CD8-positive, alpha-beta memory T cell (primary cell): ENCODE results near the gene ACD. TPM values are rescaled to one million over a fixed set of nuclear protein-coding genes. Genes with fewer than 3 reads are reported as not detected.

Experiments
- CTCF ChIA-PET: fragments of 350-600 bp; sonication (Branson Sonifier 250); formaldehyde crosslinking; loops from one replicate; lab custom pipeline; 2021; ENCODE audit warnings: antibody characterized with exemption; lab: Charles Lee
- POLR2A ChIA-PET: fragments of 350-600 bp; sonication (Branson Sonifier 250); formaldehyde crosslinking; loops from one replicate; lab custom pipeline; 2021; ENCODE audit warnings: antibody characterized with exemption; lab: Charles Lee
- DNase-seq, 5 donors: peaks; one replicate each; pipeline versions ENCODE4 v3.0.0 to v3.0.0-alpha.2; 2020 to 2022; ENCODE audit warnings: mixed read lengths in 1 of 5
- H3K27ac ChIP-seq: one replicate; pipeline ENCODE4 v1.7.0; 2013; ENCODE audit warnings: low read depth, mild to moderate bottlenecking, low read length, moderate library complexity
- H3K27me3 ChIP-seq: 2 replicates; pipeline ENCODE4 v1.7.0; 2013; ENCODE audit warnings: low read length, mild to moderate bottlenecking; ENCODE audit not compliant: insufficient read depth, poor library complexity, severe bottlenecking
- H3K36me3 ChIP-seq: 2 replicates; pipeline ENCODE4 v1.7.0; 2013; ENCODE audit warnings: mild to moderate bottlenecking, low read length, moderate library complexity; ENCODE audit not compliant: insufficient read depth
- H3K4me1 ChIP-seq: 2 replicates; pipeline ENCODE4 v1.7.0; 2013; ENCODE audit warnings: mild to moderate bottlenecking, low read length, moderate library complexity; ENCODE audit not compliant: insufficient read depth
- H3K4me3 ChIP-seq: 2 replicates; pipeline ENCODE4 v1.7.0; 2013; ENCODE audit warnings: mild to moderate bottlenecking, low read length
- H3K9me3 ChIP-seq: 2 replicates; pipeline ENCODE4 v1.7.0; 2013; ENCODE audit warnings: mild to moderate bottlenecking, low read length
- H3K27ac Mint-ChIP-seq, 8 donors: one replicate each; pipeline ENCODE4 v1.8.0; 2020 to 2021; ENCODE audit warnings: mixed read lengths in 8 of 8, mild to moderate bottlenecking in 6 of 8, inconsistent platforms in 3 of 8, moderate library complexity in 3 of 8
- H3K27me3 Mint-ChIP-seq, 2 donors: one replicate each; pipeline ENCODE4 v1.8.0; 2020 to 2021; ENCODE audit warnings: mixed read lengths in 2 of 2, mild to moderate bottlenecking in 1 of 2, moderate library complexity in 1 of 2
- H3K36me3 Mint-ChIP-seq, 3 donors: one replicate each; pipeline ENCODE4 v1.8.0; 2020 to 2021; ENCODE audit warnings: mixed read lengths in 3 of 3, inconsistent platforms in 1 of 3, mild to moderate bottlenecking in 1 of 3
- H3K4me1 Mint-ChIP-seq, 3 donors: one replicate each; pipeline ENCODE4 v1.8.0; 2020 to 2021; ENCODE audit warnings: mixed read lengths in 3 of 3, inconsistent platforms in 1 of 3, mild to moderate bottlenecking in 1 of 3
- H3K4me3 Mint-ChIP-seq, 7 donors: one replicate each; pipeline ENCODE4 v1.8.0; 2020 to 2021; ENCODE audit warnings: mixed read lengths in 7 of 7, mild to moderate bottlenecking in 6 of 7, moderate library complexity in 4 of 7, inconsistent platforms in 2 of 7
- H3K9me3 Mint-ChIP-seq, 5 donors: one replicate each; pipeline ENCODE4 v1.8.0; 2020 to 2022; ENCODE audit warnings: mixed read lengths in 5 of 5, mild to moderate bottlenecking in 3 of 5, moderate library complexity in 2 of 5, inconsistent platforms in 1 of 5
- polyA plus RNA-seq: library from polyadenylated mRNA; unstranded; fragments of 300-500 nt; fragmentation: Illumina TruSeq; gene quantifications from one replicate; pipeline ENCODE4 v1.2.3, GENCODE V29; 2021
- total RNA-seq, 2 experiments: library from RNA; stranded (reverse); gene quantifications; one replicate each; pipeline ENCODE4 v1.2.3, GENCODE V29; 2021

The ACD gene
- total and polyA plus RNA-seq, 3 experiments from 2014 or later, result 55.6 to 81.7 (median 79.1) TPM

GRCh38 chr16:67658849-67659674 lies 998 bp downstream of the ACD start:
- Histone ChIP-seq H3K4me3 (peak overlapping the region; percentile 93), H3K36me3 (no peaks in the 10 kb centered on the region), H3K9me3 (no peaks in the 10 kb centered on the region), H3K27me3 (no peaks in the 10 kb centered on the region), H3K4me1 (peaks cover 24% of the 10 kb centered on the region), H3K27ac (peak overlapping the region; percentile 98)
- CTCF ChIA-PET, result interaction anchor here (0.7 to 4.4 kb wide), 7 partner anchors 8 to 165 kb away, joined by 3 to 34 read pairs (median 5); partner anchors contain the start of gene CARMIL2
- peaks cover 0 to 51% (median 0%) of the 10 kb centered on the region in 3 donors for H3K36me3 Mint-ChIP-seq
- peak overlapping the region; percentile 93 to 99 (median 94) for H3K4me3 Mint-ChIP-seq
- peak overlapping the region; percentile 88 to 99 (median 96) for H3K27ac Mint-ChIP-seq
- POLR2A ChIA-PET, result interaction anchor here (0.5 to 0.9 kb wide), 4 partner anchors 112 to 150 kb away, joined by 3 read pairs; no protein-coding TSS in a partner anchor
- peaks cover 14 to 33% (median 14%) of the 10 kb centered on the region in 3 donors for H3K4me1 Mint-ChIP-seq
- no peaks in the 10 kb centered on the region for H3K9me3 Mint-ChIP-seq
- peaks cover 0 to 3% of the 10 kb centered on the region in 2 donors for H3K27me3 Mint-ChIP-seq
- no peak for DNase-seq

- CTCF ChIA-PET, result interaction anchor here (1.0 to 4.4 kb wide), 6 partner anchors 10 to 137 kb away, joined by 3 to 34 read pairs (median 12); partner anchors contain the start of genes CARMIL2 and CTCF
- no peaks in the 10 kb centered on the region for H3K9me3 Mint-ChIP-seq
- POLR2A ChIA-PET, result interaction anchor here (0.6 to 1.5 kb wide), 4 partner anchors 12 to 149 kb away, joined by 3 to 8 read pairs (median 3); no protein-coding TSS in a partner anchor
Observed at GRCh38 chr16:67657751-67658518, 2.1 kb downstream of the ACD start.

GRCh38 chr16:67657017-67657608 lies 2.9 kb downstream of the ACD start:
- POLR2A ChIA-PET, result interaction anchor here (1.5 kb wide), 1 partner anchor 11 kb away, joined by 8 read pairs; no protein-coding TSS in a partner anchor
- Histone ChIP-seq H3K4me1 (peaks cover 24% of the 10 kb centered on the region), H3K27ac (no peak overlapping the region), H3K36me3 (peaks cover 4% of the 10 kb centered on the region), H3K27me3 (no peaks in the 10 kb centered on the region), H3K4me3 (no peak overlapping the region), H3K9me3 (no peaks in the 10 kb centered on the region)
- H3K4me1 Mint-ChIP-seq, result peaks cover 14 to 32% (median 14%) of the 10 kb centered on the region in 3 donors
- CTCF ChIA-PET, result interaction anchor here (0.9 to 4.0 kb wide), 5 partner anchors 12 to 137 kb away, joined by 3 to 34 read pairs (median 4); partner anchors contain the start of genes CARMIL2 and CTCF
- H3K4me3 Mint-ChIP-seq, result peak overlapping the region in 5 of 7 donors; percentile 32 to 78 (median 40)
- peaks cover 0 to 3% of the 10 kb centered on the region in 2 donors for H3K27me3 Mint-ChIP-seq
- DNase-seq, result no peak
- no peaks in the 10 kb centered on the region for H3K9me3 Mint-ChIP-seq
- H3K36me3 Mint-ChIP-seq, result peaks cover 0 to 55% (median 0%) of the 10 kb centered on the region in 3 donors
- peak overlapping the region in 3 of 8 donors; percentile 22 to 65 (median 56) for H3K27ac Mint-ChIP-seq

More at GRCh38 chr16:67657751-67658518, 2.1 kb downstream of the ACD start:
- Mint-ChIP-seq H3K36me3 (peaks cover 0 to 52% (median 0%) of the 10 kb centered on the region in 3 donors), H3K27me3 (peaks cover 0 to 3% of the 10 kb centered on the region in 2 donors), H3K27ac (peak overlapping the region in 4 of 8 donors; percentile 42 to 99 (median 54)), H3K4me1 (peaks cover 14 to 32% (median 14%) of the 10 kb centered on the region in 3 donors), H3K4me3 (peak overlapping the region; percentile 35 to 95 (median 94))
- H3K27ac ChIP-seq, result no peak overlapping the region
- H3K4me1 ChIP-seq, result peaks cover 24% of the 10 kb centered on the region
- no peaks in the 10 kb centered on the region for H3K9me3 ChIP-seq
- H3K27me3 ChIP-seq, result no peaks in the 10 kb centered on the region
- no peaks in the 10 kb centered on the region for H3K36me3 ChIP-seq
- no peak overlapping the region for H3K4me3 ChIP-seq
- DNase-seq, result no peak

- Mint-ChIP-seq H3K27ac (peak overlapping the region in 2 of 8 donors; percentile 22 to 91), H3K4me1 (peaks cover 14 to 28% (median 14%) of the 10 kb centered on the region in 3 donors), H3K36me3 (peaks cover 0 to 62% (median 2%) of the 10 kb centered on the region in 3 donors), H3K27me3 (peaks cover 0 to 3% of the 10 kb centered on the region in 2 donors), H3K4me3 (peak overlapping the region in 5 of 7 donors; percentile 24 to 73 (median 37)), H3K9me3 (no peaks in the 10 kb centered on the region)
- Histone ChIP-seq H3K4me3 (no peak overlapping the region), H3K27ac (no peak overlapping the region), H3K4me1 (peaks cover 20% of the 10 kb centered on the region), H3K27me3 (no peaks in the 10 kb centered on the region), H3K9me3 (no peaks in the 10 kb centered on the region), H3K36me3 (peaks cover 10% of the 10 kb centered on the region)
- DNase-seq, result no peak
- ChIA-PET CTCF (interaction anchor here (0.9 to 1.7 kb wide), 2 partner anchors 11 to 136 kb away, joined by 4 read pairs; partner anchors contain the start of gene CARMIL2), POLR2A (no interaction called here)
Observed at GRCh38 chr16:67656344-67657016, 3.6 kb downstream of the ACD start.

- no peak for DNase-seq
- Mint-ChIP-seq H3K4me1 (peaks cover 13 to 27% (median 14%) of the 10 kb centered on the region in 3 donors), H3K36me3 (peaks cover 2 to 69% (median 7%) of the 10 kb centered on the region in 3 donors), H3K9me3 (no peaks in the 10 kb centered on the region), H3K4me3 (peak overlapping the region in 2 of 7 donors; percentile 7 to 73), H3K27ac (peak overlapping the region in 4 of 8 donors; percentile 16 to 91 (median 42)), H3K27me3 (no peaks in the 10 kb centered on the region)
- Histone ChIP-seq H3K27ac (no peak overlapping the region), H3K9me3 (no peaks in the 10 kb centered on the region), H3K4me3 (no peak overlapping the region), H3K4me1 (peaks cover 14% of the 10 kb centered on the region), H3K36me3 (peaks cover 10% of the 10 kb centered on the region), H3K27me3 (no peaks in the 10 kb centered on the region)
- POLR2A ChIA-PET, result no interaction called here
- CTCF ChIA-PET, result interaction anchor here (1.7 kb wide), 1 partner anchor 135 kb away, joined by 4 read pairs; no protein-coding TSS in a partner anchor
Observed at GRCh38 chr16:67655363-67655762, 4.7 kb downstream of the ACD start.

- ChIA-PET POLR2A (no interaction called here), CTCF (interaction anchor here (0.8 kb wide), 1 partner anchor 10 kb away, joined by 4 read pairs; the partner anchor contains the start of gene CARMIL2)
- H3K27ac Mint-ChIP-seq, result peak overlapping the region in 3 of 8 donors; percentile 50 to 91 (median 87)
- H3K36me3 ChIP-seq, result peaks cover 16% of the 10 kb centered on the region
- H3K4me3 ChIP-seq, result no peak overlapping the region
- H3K27me3 ChIP-seq, result no peaks in the 10 kb centered on the region
- no peak overlapping the region for H3K27ac ChIP-seq
- H3K4me3 Mint-ChIP-seq, result peak overlapping the region in 1 of 7 donors; percentile 16
- H3K36me3 Mint-ChIP-seq, result peaks cover 5 to 74% (median 9%) of the 10 kb centered on the region in 3 donors
- H3K27me3 Mint-ChIP-seq, result no peaks in the 10 kb centered on the region
- no peaks in the 10 kb centered on the region for H3K9me3 ChIP-seq
- H3K9me3 Mint-ChIP-seq, result no peaks in the 10 kb centered on the region
- DNase-seq, result no peak
- H3K4me1 ChIP-seq, result peaks cover 13% of the 10 kb centered on the region
- H3K4me1 Mint-ChIP-seq, result peaks cover 13 to 26% (median 17%) of the 10 kb centered on the region in 3 donors
Observed at GRCh38 chr16:67654403-67654911, 5.6 kb downstream of the ACD start.
